ENCODE data around the gene FLVCR2.

- TF ChIP-seq EZH2 (IDR thresholded peaks at IDR 0.05; ENCODE audit: insufficient read depth, low read length) = no peak
- TF ChIP-seq, protein P1, sequence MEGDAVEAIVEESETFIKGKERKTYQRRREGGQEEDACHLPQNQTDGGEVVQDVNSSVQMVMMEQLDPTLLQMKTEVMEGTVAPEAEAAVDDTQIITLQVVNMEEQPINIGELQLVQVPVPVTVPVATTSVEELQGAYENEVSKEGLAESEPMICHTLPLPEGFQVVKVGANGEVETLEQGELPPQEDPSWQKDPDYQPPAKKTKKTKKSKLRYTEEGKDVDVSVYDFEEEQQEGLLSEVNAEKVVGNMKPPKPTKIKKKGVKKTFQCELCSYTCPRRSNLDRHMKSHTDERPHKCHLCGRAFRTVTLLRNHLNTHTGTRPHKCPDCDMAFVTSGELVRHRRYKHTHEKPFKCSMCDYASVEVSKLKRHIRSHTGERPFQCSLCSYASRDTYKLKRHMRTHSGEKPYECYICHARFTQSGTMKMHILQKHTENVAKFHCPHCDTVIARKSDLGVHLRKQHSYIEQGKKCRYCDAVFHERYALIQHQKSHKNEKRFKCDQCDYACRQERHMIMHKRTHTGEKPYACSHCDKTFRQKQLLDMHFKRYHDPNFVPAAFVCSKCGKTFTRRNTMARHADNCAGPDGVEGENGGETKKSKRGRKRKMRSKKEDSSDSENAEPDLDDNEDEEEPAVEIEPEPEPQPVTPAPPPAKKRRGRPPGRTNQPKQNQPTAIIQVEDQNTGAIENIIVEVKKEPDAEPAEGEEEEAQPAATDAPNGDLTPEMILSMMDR (IDR thresholded peaks at IDR 0.05; ENCODE audit: insufficient read depth, low read depth, low read length) = no peak
Observed at GRCh38 chr14:75685910-75686309, 107.5 kb downstream of the FLVCR2 start.
